ENCODE results near the gene KCTD16. TPM values are rescaled to one million over a fixed set of nuclear protein-coding genes. Genes with fewer than 3 reads are reported as not detected.

The KCTD16 gene
- total RNA-seq, 1 experiment from 2014 or later: 0.13 TPM

DNA sequence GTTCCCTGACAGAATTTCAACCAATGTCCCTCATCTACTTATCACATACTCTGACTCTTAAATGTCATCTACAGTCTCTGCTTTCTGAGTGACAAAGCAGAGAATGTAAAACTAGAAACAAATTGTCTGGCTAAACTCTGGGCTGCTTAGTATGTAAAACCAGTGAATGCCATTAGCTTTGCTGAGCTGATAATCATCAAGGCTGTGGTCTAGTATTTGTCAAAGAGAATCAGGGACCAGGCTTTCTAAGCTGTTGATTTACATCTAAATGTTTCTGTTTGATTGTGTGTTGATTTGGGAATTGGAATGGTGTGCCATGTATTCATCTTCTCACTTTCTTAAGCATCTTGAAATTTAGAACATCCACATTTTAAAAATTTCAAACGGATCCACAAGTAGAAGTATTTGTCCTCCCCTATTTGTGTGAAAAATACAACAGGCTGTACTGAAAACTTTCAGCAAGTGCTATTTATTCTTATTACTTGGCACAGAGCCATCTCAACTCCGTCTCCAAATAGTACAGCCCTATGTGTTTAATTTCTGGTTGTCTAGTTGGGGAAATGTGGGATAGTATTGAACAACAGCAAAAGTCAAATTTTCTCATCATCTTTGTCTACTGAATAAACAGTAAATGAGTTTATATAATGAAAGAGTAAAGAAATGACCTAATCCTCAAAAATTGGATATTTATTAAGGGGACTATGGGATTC lies 251.5 kb downstream of the KCTD16 start:
- Histone ChIP-seq H3K36me3 (no peaks in the 10 kb centered on the region), H3K27me3 (no peaks in the 10 kb centered on the region), H3K4me3 (no peak overlapping the region), H3K9me3 (no peaks in the 10 kb centered on the region)
- DNase-seq: no peak

GRCh38 chr5:144427866-144428265 lies 257.2 kb downstream of the KCTD16 start:
- Histone ChIP-seq H3K27me3 (peaks cover 2% of the 10 kb centered on the region; the same call in 1 of the 2 replicates), H3K4me3 (no peak overlapping the region), H3K9me3 (no peaks in the 10 kb centered on the region), H3K36me3 (no peaks in the 10 kb centered on the region)
- no peak for DNase-seq

- no peaks in the 10 kb centered on the region for H3K9me3 ChIP-seq
- DNase-seq: no peak
- no peaks in the 10 kb centered on the region for H3K36me3 ChIP-seq
- H3K27me3 ChIP-seq: peaks cover 2% of the 10 kb centered on the region; the same call in 1 of the 2 replicates
- no peak overlapping the region for H3K4me3 ChIP-seq
Observed at GRCh38 chr5:144428326-144428725, 257.7 kb downstream of the KCTD16 start.

- Histone ChIP-seq H3K4me3 (no peak overlapping the region), H3K27me3 (peaks cover 2% of the 10 kb centered on the region; the same call in 1 of the 2 replicates), H3K36me3 (no peaks in the 10 kb centered on the region), H3K9me3 (no peaks in the 10 kb centered on the region)
- no peak for DNase-seq
Observed at GRCh38 chr5:144429405-144429804, 258.7 kb downstream of the KCTD16 start.

GRCh38 chr5:144429905-144430304 lies 259.2 kb downstream of the KCTD16 start:
- DNase-seq: no peak
- H3K27me3 ChIP-seq: peaks cover 2% of the 10 kb centered on the region; the same call in 1 of the 2 replicates
- no peak overlapping the region for H3K4me3 ChIP-seq
- H3K9me3 ChIP-seq: no peaks in the 10 kb centered on the region
- H3K36me3 ChIP-seq: no peaks in the 10 kb centered on the region

GRCh38 chr5:144433140-144433822 lies 262.6 kb downstream of the KCTD16 start:
- Histone ChIP-seq H3K9me3 (no peaks in the 10 kb centered on the region), H3K27me3 (peaks cover 2% of the 10 kb centered on the region; the same call in 1 of the 2 replicates), H3K4me3 (no peak overlapping the region), H3K36me3 (no peaks in the 10 kb centered on the region)
- no peak for DNase-seq

GRCh38 chr5:144433893-144434292 lies 263.2 kb downstream of the KCTD16 start:
- no peak for DNase-seq
- Histone ChIP-seq H3K36me3 (no peaks in the 10 kb centered on the region), H3K4me3 (no peak overlapping the region), H3K27me3 (peaks cover 2% of the 10 kb centered on the region; the same call in 1 of the 2 replicates), H3K9me3 (no peaks in the 10 kb centered on the region)

DNA sequence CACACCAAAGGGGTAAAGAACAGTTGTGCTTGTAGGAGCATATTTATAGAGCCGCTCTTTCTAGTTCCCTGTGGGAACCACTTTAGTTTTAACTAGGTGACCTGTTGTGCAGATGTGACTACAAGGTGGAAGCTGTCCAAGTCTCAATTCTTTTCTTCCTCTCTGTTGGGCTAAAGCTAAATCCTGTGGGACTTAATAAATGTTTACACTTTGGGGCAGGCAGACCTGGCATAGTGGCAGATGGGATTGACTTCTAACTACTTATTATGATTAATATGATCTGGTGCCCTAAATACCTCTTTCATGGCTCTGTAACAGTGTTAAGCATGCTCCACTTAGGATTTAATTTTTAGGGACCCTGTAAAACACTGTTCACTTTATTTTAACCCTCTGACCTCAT lies 265.3 kb downstream of the KCTD16 start:
- H3K9me3 ChIP-seq: 0 out of 2 replicates have a peak, but pooled peaks cover under 1% of the 10 kb centered on the region
- H3K4me3 ChIP-seq: no peak overlapping the region
- H3K36me3 ChIP-seq: no peaks in the 10 kb centered on the region
- no peak for DNase-seq
- H3K27me3 ChIP-seq: no peaks in the 10 kb centered on the region; the same call in 1 of the 2 replicates

DNA sequence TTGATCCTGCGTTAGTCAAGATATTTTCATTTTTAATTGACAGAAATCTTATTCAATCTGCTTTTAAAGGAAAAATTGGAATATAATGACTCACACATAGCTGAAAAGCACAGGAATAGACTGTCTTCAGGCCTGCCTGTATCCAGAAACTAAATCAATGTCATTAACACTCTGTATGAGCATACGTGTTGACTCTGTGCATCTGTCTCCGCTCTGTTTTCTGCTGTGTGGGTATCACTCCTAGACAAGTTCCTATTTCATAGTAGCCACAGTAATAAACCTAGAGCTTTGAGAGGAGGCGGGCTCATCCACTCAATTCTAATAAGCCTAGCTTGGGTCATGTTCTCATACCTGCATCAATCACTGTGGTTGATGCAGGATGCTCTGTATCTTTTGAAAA lies 267.6 kb downstream of the KCTD16 start:
- no peak for DNase-seq
- H3K27me3 ChIP-seq: no peaks in the 10 kb centered on the region; the same call in 1 of the 2 replicates
- H3K36me3 ChIP-seq: no peaks in the 10 kb centered on the region

GRCh38 chr5:144448457-144448856 lies 277.8 kb downstream of the KCTD16 start:
- H3K36me3 ChIP-seq: no peaks in the 10 kb centered on the region
- H3K27me3 ChIP-seq: no peaks in the 10 kb centered on the region
- DNase-seq: no peak
- H3K9me3 ChIP-seq: no peaks in the 10 kb centered on the region
- H3K4me3 ChIP-seq: no peak overlapping the region

More for the DNA sequence above, 267.6 kb downstream of the KCTD16 start:
- Histone ChIP-seq H3K4me3 (no peak overlapping the region), H3K9me3 (0 out of 2 replicates have a peak, but pooled peaks cover 6% of the 10 kb centered on the region)

DNA sequence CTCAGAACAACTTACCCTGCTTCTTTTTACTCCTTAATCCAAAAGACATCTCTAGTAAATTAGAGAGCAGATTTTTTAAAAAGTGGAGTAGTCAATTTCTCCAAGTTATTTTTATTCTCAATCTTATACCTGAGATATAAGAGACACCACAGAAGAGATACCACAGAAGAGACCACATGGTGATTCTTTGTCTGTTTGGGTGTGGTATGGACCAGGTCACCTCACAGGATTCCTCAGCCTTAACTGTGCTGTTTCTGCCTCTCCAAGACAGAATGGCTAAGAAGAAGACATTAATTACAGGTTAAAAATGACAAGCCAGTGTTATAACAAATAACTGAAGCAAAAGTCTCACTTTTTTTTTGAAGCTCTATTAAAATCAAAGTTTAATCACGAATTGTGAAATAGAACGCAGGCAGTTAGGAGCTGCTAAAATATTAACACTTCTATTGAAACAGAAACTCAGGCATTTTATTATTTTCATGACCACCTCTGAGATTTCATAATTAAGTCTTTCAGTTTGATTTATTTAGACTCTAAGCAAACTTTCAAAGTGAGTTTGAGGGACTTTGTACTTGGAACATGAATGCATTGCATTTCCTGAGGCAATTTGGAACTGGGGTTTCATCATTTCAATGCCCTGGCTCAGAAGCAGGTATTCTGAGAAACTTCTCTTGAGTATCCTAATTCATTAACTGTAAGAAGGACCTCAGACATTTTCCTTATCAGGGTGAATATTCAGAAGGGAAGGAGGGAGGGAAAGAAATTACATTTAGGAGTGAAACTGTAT lies 280.7 kb downstream of the KCTD16 start:
- DNase-seq: no peak
- H3K4me3 ChIP-seq: no peak overlapping the region
- no peaks in the 10 kb centered on the region for H3K27me3 ChIP-seq
- H3K36me3 ChIP-seq: no peaks in the 10 kb centered on the region
- no peaks in the 10 kb centered on the region for H3K9me3 ChIP-seq

- Histone ChIP-seq H3K9me3 (no peaks in the 10 kb centered on the region), H3K4me3 (no peak overlapping the region), H3K27me3 (no peaks in the 10 kb centered on the region), H3K36me3 (no peaks in the 10 kb centered on the region)
- no peak for DNase-seq
Observed at GRCh38 chr5:144453753-144454152, 283.1 kb downstream of the KCTD16 start.

DNA sequence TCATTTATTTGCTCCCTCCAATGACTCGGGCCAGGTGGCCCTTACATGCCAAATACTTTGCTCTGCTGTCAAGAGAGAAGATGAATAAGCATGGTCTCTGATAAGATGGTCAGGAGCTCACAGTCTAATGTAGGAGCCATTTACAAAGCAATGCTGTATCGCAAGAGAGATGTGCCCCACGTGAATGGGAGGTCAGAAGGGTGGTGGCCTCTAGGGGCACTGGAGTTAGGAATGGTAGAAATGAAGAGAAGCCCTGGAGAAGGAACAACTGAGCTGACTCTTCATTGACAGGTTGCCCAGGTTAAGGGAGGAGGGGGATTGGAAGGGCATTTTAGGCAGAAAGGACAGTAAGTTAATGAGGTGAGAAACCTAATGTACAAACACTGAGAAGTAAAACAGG lies 286.5 kb downstream of the KCTD16 start:
- no peak for DNase-seq
- Histone ChIP-seq H3K36me3 (no peaks in the 10 kb centered on the region), H3K9me3 (no peaks in the 10 kb centered on the region), H3K4me3 (no peak overlapping the region), H3K27me3 (no peaks in the 10 kb centered on the region)

DNA sequence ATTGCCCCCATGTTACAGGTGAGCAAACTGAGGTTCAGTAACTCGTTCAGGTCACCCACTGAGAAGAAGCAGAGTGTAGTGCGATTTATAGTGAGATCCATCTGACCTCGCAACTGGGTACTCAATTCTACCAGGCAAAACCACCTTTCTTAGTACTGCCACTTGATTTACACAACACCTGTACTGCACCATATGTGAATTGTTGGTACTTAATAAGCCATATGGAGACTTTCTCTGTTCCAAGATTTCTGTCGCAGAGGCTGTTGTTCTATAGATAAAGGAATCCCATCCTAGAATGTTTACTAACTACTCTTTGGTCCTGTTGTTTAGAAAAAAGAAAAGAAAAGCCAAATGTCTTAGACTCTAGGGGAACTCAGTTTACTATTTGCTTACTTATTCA lies 287.5 kb downstream of the KCTD16 start:
- Histone ChIP-seq H3K9me3 (no peaks in the 10 kb centered on the region), H3K36me3 (no peaks in the 10 kb centered on the region), H3K27me3 (no peaks in the 10 kb centered on the region), H3K4me3 (no peak overlapping the region)
- no peak for DNase-seq

GRCh38 chr5:144460600-144460999 lies 289.9 kb downstream of the KCTD16 start:
- no peak for DNase-seq
- no peak overlapping the region for H3K4me3 ChIP-seq
- no peaks in the 10 kb centered on the region for H3K9me3 ChIP-seq
- no peaks in the 10 kb centered on the region; the same call in 1 of the 2 replicates for H3K27me3 ChIP-seq
- H3K36me3 ChIP-seq: no peaks in the 10 kb centered on the region

GRCh38 chr5:144462577-144462976 lies 291.9 kb downstream of the KCTD16 start:
- DNase-seq: no peak
- no peaks in the 10 kb centered on the region for H3K9me3 ChIP-seq
- H3K36me3 ChIP-seq: no peaks in the 10 kb centered on the region
- H3K27me3 ChIP-seq: no peaks in the 10 kb centered on the region; the same call in 1 of the 2 replicates
- H3K4me3 ChIP-seq: no peak overlapping the region
